NCI-H1436 treated with DMSO at 0.1 percent for 48 hours (cell line): ENCODE results near the gene RPL15.

Experiments
- DNase-seq: peaks from one replicate; lab custom pipeline; 2025; lab: John Stamatoyannopoulos, UW

Gene RPL15

GRCh38 chr3:23961913-23962312 is 45.0 kb downstream of the RPL15 start:
- no peak for DNase-seq

- no peak for DNase-seq
These were observed 47.8 kb downstream of the RPL15 start for GRCh38 chr3:23964537-23965235.

GRCh38 chr3:23966328-23966727 is 49.4 kb downstream of the RPL15 start:
- DNase-seq = no peak

- no peak for DNase-seq
These were observed 51.7 kb downstream of the RPL15 start for GRCh38 chr3:23968463-23969184.

GRCh38 chr3:23969393-23969792 is 52.5 kb downstream of the RPL15 start:
- DNase-seq = no peak
